ENCODE results near the gene SIK3.

DNA sequence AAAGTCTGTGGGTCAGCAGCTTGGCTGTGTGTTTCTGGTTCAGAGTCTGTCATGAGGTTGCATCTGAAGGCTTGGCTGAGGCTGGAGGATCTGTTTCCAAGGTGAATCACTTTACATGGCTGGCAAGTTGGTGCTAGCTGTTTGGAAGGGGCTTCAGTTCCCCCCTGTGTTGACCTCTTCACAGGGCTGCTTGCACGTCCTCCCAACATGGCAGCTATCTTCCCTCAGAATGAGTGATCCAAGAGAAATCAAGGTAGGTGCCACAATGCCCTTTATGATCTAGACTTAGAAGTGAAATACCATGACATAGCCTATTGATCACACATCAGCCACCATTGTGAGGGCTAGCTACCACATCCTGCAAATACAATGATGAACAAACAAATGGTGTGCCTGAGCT is 285.1 kb downstream of the SIK3 start:
- TF ChIP-seq CTCF (IDR thresholded peaks at IDR 0.05; ENCODE audit: low read depth, low read length) (no peak), POLR2A (IDR thresholded peaks at IDR 0.05; ENCODE audit: extremely low read depth, insufficient read length) (no peak)
